Measurements from ENCODE around the gene C1QTNF7. TPM values are rescaled to one million over a fixed set of nuclear protein-coding genes. Genes with fewer than 3 reads are reported as not detected.

C1QTNF7 gene
- total and polyA plus RNA-seq, 2 of the 13 experiments (the other 11 are each of a cell fraction or from before 2014, with no cell fraction given) = not detected

- H3K27me3 ChIP-seq (ENCODE audit: control insufficient read depth in 1 of 2, insufficient read depth in 2 of 2, low read length in 2 of 2) = peaks cover 0 to 15% of the 10 kb centered on the region in 2 experiments; a peak in 1 of 5 replicates
- DNase-seq (ENCODE audit: low spot score) (no peak), ATAC-seq (peak; percentile 51; the same call in 2 of the 3 replicates), FAIRE-seq (no peak)
- POLR2A ChIA-PET = interaction anchor here (1.0 kb wide), 1 partner anchor 10 kb away, joined by 4 read pairs; no protein-coding TSS in a partner anchor
- H3K4me1 ChIP-seq (ENCODE audit: insufficient read depth, low read length) = no peaks in the 10 kb centered on the region
- in situ Hi-C loops (cut with HindIII; ENCODE audit: extremely low pct_ligation_motif_present, low pct_unique_long_range_greater_than_20kb) = no loop called here
- H3K27ac ChIP-seq (ENCODE audit: extremely low read length, insufficient read depth, low read length) = no peak within 1 kb of the TSS
- TF ChIP-seq ZFP91 (CRISPR knock-in tag; IDR thresholded peaks at IDR 0.05; ENCODE audit: borderline replicate concordance) (peak; percentile 27; the same call in 1 of the 2 replicates), TCF7L2 (IDR thresholded peaks at IDR 0.05; ENCODE audit: low read depth, low read length) (no peak), ZNF362 (CRISPR knock-in tag; IDR thresholded peaks at IDR 0.05; ENCODE audit: borderline replicate concordance) (peak; percentile 43; the same call in 1 of the 2 replicates)
- CTCF ChIA-PET (ENCODE audit: low intra/inter-chr PET ratio, low total read pairs) = no interaction called here
- H4K20me1 ChIP-seq (ENCODE audit: insufficient read depth, low read length) = no peaks in the 10 kb centered on the region
- WGBS (ENCODE audit: low lambda C conversion rate) = under 1% methylated on average over 10 of the region's 14 CpGs
- H3K4me3 ChIP-seq (replicated peaks in 1 of 3; ENCODE audit: insufficient read depth in 1 of 3, low read depth in 2 of 3, low read length in 3 of 3) = peak within 1 kb of the TSS in 1 of 3 experiments; percentile 26; a peak in 1 of 6 replicates
- peak within 1 kb of the TSS; percentile 59 for H3K4me2 ChIP-seq (ENCODE audit: low read depth, low read length)
- H2AFZ ChIP-seq (ENCODE audit: low read length) = no peak within 1 kb of the TSS
- BruUV-seq (replicated peaks) = no TSS peak
- no peaks in the 10 kb centered on the region for H3K79me2 ChIP-seq (ENCODE audit: insufficient read depth, low read length)
- no peaks in the 10 kb centered on the region for H3K9me3 ChIP-seq (ENCODE audit: low read length)
- no peaks in the 10 kb centered on the region for H3K36me3 ChIP-seq (replicated peaks in 1 of 2; ENCODE audit: control insufficient read depth in 1 of 2, insufficient read depth in 2 of 2, low read length in 2 of 2)
- H3K9ac ChIP-seq (ENCODE audit: insufficient read depth, low read depth, low read length) = no peak within 1 kb of the TSS
- intact Hi-C loops (cut with micrococcal nuclease; ENCODE audit: unreplicated experiment) = loop anchor here (10.0 kb wide), 1 partner anchor 795 kb away; no protein-coding TSS in a partner anchor
Observed at GRCh38 chr4:15469402-15470127, 41.7 kb downstream of the C1QTNF7 start, which contains the start of gene CC2D2A. TSS of gene CC2D2A (plus strand) at chr4:15469882. CDS start at chr4:15475933, 6,051 bp downstream.
